ENCODE data around the gene PRM3. TPM values are rescaled to one million over a fixed set of nuclear protein-coding genes. Genes with fewer than 3 reads are reported as not detected.

PRM3 gene
- not detected for total RNA-seq

GRCh38 chr16:11272921-11273720 is at the start of gene PRM3:
Gene PRM3, minus strand, starts transcription at chr16:11273629. Its CDS starts 34 bp downstream, at chr16:11273595.
- Mint-ChIP-seq H3K27ac (no peak within 1 kb of the TSS), H3K36me3 (no peaks in the 10 kb centered on the region), H3K4me1 (no peaks in the 10 kb centered on the region), H3K27me3 (peaks cover 28% of the 10 kb centered on the region), H3K4me3 (no peak within 1 kb of the TSS), H3K9me3 (ENCODE audit: low read depth) (no peaks in the 10 kb centered on the region)
- DNase-seq: no peak
- ATAC-seq: no peak
- CTCF ChIA-PET: interaction anchor here (1.0 to 1.6 kb wide), 2 partner anchors 35 to 123 kb away, joined by 3 to 4 read pairs; no protein-coding TSS in a partner anchor

GRCh38 chr16:11322823-11323222 is 49.4 kb upstream of the PRM3 start:
- peaks cover 4% of the 10 kb centered on the region for H3K36me3 Mint-ChIP-seq
- CTCF ChIA-PET: no interaction called here
- peaks cover 31% of the 10 kb centered on the region for H3K4me1 Mint-ChIP-seq
- H3K27ac Mint-ChIP-seq: no peak overlapping the region
- ATAC-seq (no peak), DNase-seq (no peak)
- no peaks in the 10 kb centered on the region for H3K9me3 Mint-ChIP-seq (ENCODE audit: low read depth)
- no peak overlapping the region for H3K4me3 Mint-ChIP-seq
- no peaks in the 10 kb centered on the region for H3K27me3 Mint-ChIP-seq

GRCh38 chr16:11321662-11322061 is 48.2 kb upstream of the PRM3 start:
- no peaks in the 10 kb centered on the region for H3K27me3 Mint-ChIP-seq
- H3K9me3 Mint-ChIP-seq (ENCODE audit: low read depth): no peaks in the 10 kb centered on the region
- H3K27ac Mint-ChIP-seq: no peak overlapping the region
- peaks cover 24% of the 10 kb centered on the region for H3K4me1 Mint-ChIP-seq
- H3K36me3 Mint-ChIP-seq: peaks cover under 1% of the 10 kb centered on the region
- CTCF ChIA-PET: no interaction called here
- H3K4me3 Mint-ChIP-seq: no peak overlapping the region
- ATAC-seq (no peak), DNase-seq (no peak)

GRCh38 chr16:11320170-11320569 is 46.7 kb upstream of the PRM3 start:
- no peak overlapping the region for H3K4me3 Mint-ChIP-seq
- CTCF ChIA-PET: interaction anchor here (0.8 to 1.5 kb wide), 3 partner anchors 8 to 356 kb away, joined by 3 to 4 read pairs (median 3); no protein-coding TSS in a partner anchor
- DNase-seq (no peak), ATAC-seq (no peak)
- no peak overlapping the region for H3K27ac Mint-ChIP-seq
- peaks cover 13% of the 10 kb centered on the region for H3K4me1 Mint-ChIP-seq
- H3K36me3 Mint-ChIP-seq: no peaks in the 10 kb centered on the region
- H3K27me3 Mint-ChIP-seq: no peaks in the 10 kb centered on the region
- H3K9me3 Mint-ChIP-seq (ENCODE audit: low read depth): no peaks in the 10 kb centered on the region

- CTCF ChIA-PET: interaction anchor here (0.8 to 1.5 kb wide), 2 partner anchors 13 to 61 kb away, joined by 3 to 4 read pairs; no protein-coding TSS in a partner anchor
- no peak overlapping the region for H3K4me3 Mint-ChIP-seq
- H3K36me3 Mint-ChIP-seq: no peaks in the 10 kb centered on the region
- no peak for DNase-seq
- no peaks in the 10 kb centered on the region for H3K27me3 Mint-ChIP-seq
- H3K9me3 Mint-ChIP-seq (ENCODE audit: low read depth): no peaks in the 10 kb centered on the region
- H3K27ac Mint-ChIP-seq: no peak overlapping the region
- ATAC-seq: no peak
- H3K4me1 Mint-ChIP-seq: peaks cover 8% of the 10 kb centered on the region
Observed at GRCh38 chr16:11319529-11320146, 46.2 kb upstream of the PRM3 start.

- Mint-ChIP-seq H3K27ac (no peak overlapping the region), H3K4me1 (peaks cover 15% of the 10 kb centered on the region), H3K4me3 (no peak overlapping the region), H3K27me3 (no peaks in the 10 kb centered on the region), H3K9me3 (ENCODE audit: low read depth) (no peaks in the 10 kb centered on the region), H3K36me3 (no peaks in the 10 kb centered on the region)
- CTCF ChIA-PET: interaction anchor here (1.0 kb wide), 1 partner anchor 355 kb away, joined by 3 read pairs; no protein-coding TSS in a partner anchor
- ATAC-seq: no peak
- DNase-seq: no peak
Observed at GRCh38 chr16:11318817-11319216, 45.4 kb upstream of the PRM3 start.

- Mint-ChIP-seq H3K4me1 (peaks cover 37% of the 10 kb centered on the region), H3K27ac (no peak overlapping the region), H3K9me3 (ENCODE audit: low read depth) (no peaks in the 10 kb centered on the region), H3K27me3 (no peaks in the 10 kb centered on the region), H3K4me3 (no peak overlapping the region), H3K36me3 (no peaks in the 10 kb centered on the region)
- ATAC-seq (no peak), DNase-seq (no peak)
- CTCF ChIA-PET: no interaction called here
Observed at GRCh38 chr16:11316331-11317015, 43.0 kb upstream of the PRM3 start.

- H3K9me3 Mint-ChIP-seq (ENCODE audit: low read depth): no peaks in the 10 kb centered on the region
- peaks cover 46% of the 10 kb centered on the region for H3K4me1 Mint-ChIP-seq
- H3K27me3 Mint-ChIP-seq: no peaks in the 10 kb centered on the region
- CTCF ChIA-PET: no interaction called here
- no peak overlapping the region for H3K4me3 Mint-ChIP-seq
- no peak for DNase-seq
- ATAC-seq: no peak
- no peak overlapping the region for H3K27ac Mint-ChIP-seq
- no peaks in the 10 kb centered on the region for H3K36me3 Mint-ChIP-seq
Observed at GRCh38 chr16:11315510-11315909, 42.1 kb upstream of the PRM3 start.

GRCh38 chr16:11314309-11314894 is 41.0 kb upstream of the PRM3 start:
- H3K9me3 Mint-ChIP-seq (ENCODE audit: low read depth): no peaks in the 10 kb centered on the region
- H3K36me3 Mint-ChIP-seq: no peaks in the 10 kb centered on the region
- peaks cover 54% of the 10 kb centered on the region for H3K4me1 Mint-ChIP-seq
- CTCF ChIA-PET: no interaction called here
- H3K27ac Mint-ChIP-seq: no peak overlapping the region
- H3K27me3 Mint-ChIP-seq: no peaks in the 10 kb centered on the region
- no peak overlapping the region for H3K4me3 Mint-ChIP-seq
- ATAC-seq: no peak
- no peak for DNase-seq

GRCh38 chr16:11313493-11314308 is 40.3 kb upstream of the PRM3 start:
- CTCF ChIA-PET: interaction anchor here (1.1 to 1.6 kb wide), 2 partner anchors 11 to 58 kb away, joined by 4 to 5 read pairs; no protein-coding TSS in a partner anchor
- ATAC-seq (no peak), DNase-seq (no peak)
- Mint-ChIP-seq H3K36me3 (no peaks in the 10 kb centered on the region), H3K27ac (no peak overlapping the region), H3K9me3 (ENCODE audit: low read depth) (no peaks in the 10 kb centered on the region), H3K4me3 (no peak overlapping the region), H3K27me3 (no peaks in the 10 kb centered on the region), H3K4me1 (peaks cover 59% of the 10 kb centered on the region)

GRCh38 chr16:11312718-11313492 is 39.5 kb upstream of the PRM3 start:
- DNase-seq (peak; percentile 67), ATAC-seq (peak; percentile 34)
- CTCF ChIA-PET: interaction anchor here (0.9 to 3.1 kb wide), 5 partner anchors 12 to 330 kb away, joined by 3 to 18 read pairs (median 4); partner anchors contain the start of gene SOCS1
- no peaks in the 10 kb centered on the region for H3K9me3 Mint-ChIP-seq (ENCODE audit: low read depth)
- H3K27ac Mint-ChIP-seq: peak overlapping the region; percentile 81
- H3K27me3 Mint-ChIP-seq: no peaks in the 10 kb centered on the region
- H3K4me3 Mint-ChIP-seq: peak overlapping the region; percentile 8
- no peaks in the 10 kb centered on the region for H3K36me3 Mint-ChIP-seq
- H3K4me1 Mint-ChIP-seq: peaks cover 65% of the 10 kb centered on the region

GRCh38 chr16:11310997-11311561 is 37.6 kb upstream of the PRM3 start:
- Mint-ChIP-seq H3K9me3 (ENCODE audit: low read depth) (no peaks in the 10 kb centered on the region), H3K36me3 (no peaks in the 10 kb centered on the region), H3K27ac (peak overlapping the region; percentile 94), H3K4me3 (peak overlapping the region; percentile 54), H3K27me3 (no peaks in the 10 kb centered on the region), H3K4me1 (peaks cover 62% of the 10 kb centered on the region)
- CTCF ChIA-PET: interaction anchor here (1.0 to 3.1 kb wide), 7 partner anchors 13 to 347 kb away, joined by 3 to 18 read pairs (median 5); partner anchors contain the start of gene SOCS1
- peak; percentile 77 for ATAC-seq
- peak; percentile 94 for DNase-seq
